A549 (cell line): ENCODE data around the gene ASB5.

ENCODE experiments used
- CTCF ChIP-seq: fragments of >200 bp; sonication (Bioruptor Twin); formaldehyde crosslinking; IDR thresholded peaks from 3 replicates; pipeline ENCODE4 v1.5.1; 2016
- EP300 ChIP-seq, 2 experiments: fragments of >200 bp; sonication (Bioruptor Twin); formaldehyde crosslinking; IDR thresholded peaks; 2 replicates in 1 of 2; 3 replicates in 1 of 2; pipeline ENCODE4 v1.6.1; 2016 to 2017
- JUN ChIP-seq, 2 experiments: fragments of >200 bp; sonication (Bioruptor Twin); formaldehyde crosslinking; IDR thresholded peaks; 2 replicates in 1 of 2; 3 replicates in 1 of 2; pipeline ENCODE4 v1.6.1; 2016 to 2017
- POLR2A ChIP-seq: IDR thresholded peaks from 2 replicates; pipeline ENCODE4 v1.6.1; 2012; ENCODE audit warnings: mild to moderate bottlenecking, low read length

- TF ChIP-seq EP300 (IDR thresholded peaks at IDR 0.05) (no peak), POLR2A (no peak), CTCF (no peak), JUN (IDR thresholded peaks at IDR 0.05) (no peak)
Observed at GRCh38 chr4:176258135-176258534, 10.9 kb downstream of the ASB5 start.
